CD14-positive monocyte (primary cell): ENCODE data around the gene DGKH. TPM values are rescaled to one million over a fixed set of nuclear protein-coding genes. Genes with fewer than 3 reads are reported as not detected.
A peak's percentile ranks its signal among the peaks of the same experiment; 100 is the strongest.

Experiments
- DNase-seq, 3 donors: peaks; one replicate each; pipeline ENCODE4 v3.0.0-alpha.2; 2011 to 2022
- H2AFZ ChIP-seq: 2 replicates; pipeline ENCODE4 v1.6.0; 2012; ENCODE audit warnings: mild to moderate bottlenecking, low read depth, low read length, inconsistent platforms; ENCODE audit not compliant: insufficient read depth, poor library complexity, severe bottlenecking
- H3K27ac ChIP-seq, 2 donors: 1 replicate in 1 of 2; 2 replicates in 1 of 2; pipeline ENCODE4 v1.5.1; 2012 to 2013; ENCODE audit warnings: low read length in 2 of 2, control low read depth in 1 of 2, inconsistent platforms in 1 of 2, low read depth in 1 of 2, mild to moderate bottlenecking in 1 of 2
- H3K27me3 ChIP-seq, 2 donors: one replicate each; pipeline versions ENCODE4 v1.6.0 to v1.6.1; 2011 to 2013; ENCODE audit warnings: low read length in 2 of 2; ENCODE audit not compliant: control insufficient read depth in 2 of 2, insufficient read depth in 2 of 2
- H3K36me3 ChIP-seq, 2 donors: replicated peaks in 1 of 2; 1 replicate in 1 of 2; 2 replicates in 1 of 2; pipeline versions ENCODE4 v1.5.1 to v1.6.1; 2012 to 2013; ENCODE audit warnings: low read length in 2 of 2, control low read depth in 1 of 2, inconsistent platforms in 1 of 2, mild to moderate bottlenecking in 1 of 2; ENCODE audit not compliant: insufficient read depth in 2 of 2, control insufficient read depth in 1 of 2
- H3K4me1 ChIP-seq, 2 donors: 1 replicate in 1 of 2; 2 replicates in 1 of 2; pipeline versions ENCODE4 v1.5.1 to v1.6.1; 2012 to 2013; ENCODE audit warnings: low read length in 2 of 2, control low read depth in 1 of 2, inconsistent platforms in 1 of 2, mild to moderate bottlenecking in 1 of 2, moderate library complexity in 1 of 2; ENCODE audit not compliant: insufficient read depth in 2 of 2, control insufficient read depth in 1 of 2
- H3K4me2 ChIP-seq: replicated peaks from 2 replicates; pipeline ENCODE3; 2012; ENCODE audit warnings: low read length, moderate library complexity, mild to moderate bottlenecking; ENCODE audit not compliant: poor library complexity, severe bottlenecking; ENCODE audit errors: extremely low read depth
- H3K4me3 ChIP-seq, 3 experiments: fragments of 200-600 bp in 1 of 3; sonication (generic) in 1 of 3; replicated peaks in 1 of 3; 1 replicate in 2 of 3; 2 replicates in 1 of 3; pipeline ENCODE4 v1.5.1; 2011 to 2013; ENCODE audit warnings: low read length in 3 of 3, mild to moderate bottlenecking in 3 of 3, control low read depth in 2 of 3, low read depth in 2 of 3, inconsistent platforms in 1 of 3, moderate library complexity in 1 of 3
- H3K79me2 ChIP-seq: 2 replicates; pipeline ENCODE4 v1.6.0; 2012; ENCODE audit warnings: mild to moderate bottlenecking, control low read depth, inconsistent platforms, low read length, moderate library complexity; ENCODE audit not compliant: insufficient read depth
- H3K9ac ChIP-seq: 2 replicates; pipeline ENCODE4 v1.6.0; 2017; ENCODE audit warnings: low read length, mild to moderate bottlenecking; ENCODE audit not compliant: insufficient read depth, poor library complexity, severe bottlenecking
- H3K9me3 ChIP-seq, 2 donors: replicated peaks in 1 of 2; 1 replicate in 1 of 2; 2 replicates in 1 of 2; pipeline versions ENCODE4 v1.5.1 to v1.6.1; 2012 to 2013; ENCODE audit warnings: low read length in 2 of 2, control low read depth in 1 of 2; ENCODE audit not compliant: control insufficient read depth in 1 of 2, insufficient read depth in 1 of 2
- H4K20me1 ChIP-seq: 2 replicates; pipeline ENCODE4 v1.6.0; 2012; ENCODE audit warnings: mild to moderate bottlenecking, low read length, control low read depth, moderate library complexity; ENCODE audit not compliant: insufficient read depth
- H3K27ac Mint-ChIP-seq, 7 donors: one replicate each; pipeline ENCODE4 v1.8.0; 2020; ENCODE audit warnings: mild to moderate bottlenecking in 7 of 7, mixed read lengths in 7 of 7, moderate library complexity in 6 of 7, inconsistent platforms in 2 of 7
- H3K27me3 Mint-ChIP-seq, 3 donors: one replicate each; pipeline ENCODE4 v1.8.0; 2021 to 2022; ENCODE audit warnings: low read depth in 3 of 3, mild to moderate bottlenecking in 3 of 3, mixed read lengths in 3 of 3, moderate library complexity in 3 of 3, inconsistent platforms in 1 of 3
- H3K36me3 Mint-ChIP-seq, 2 donors: one replicate each; pipeline ENCODE4 v1.8.0; 2020; ENCODE audit warnings: mixed read lengths in 2 of 2, inconsistent platforms in 1 of 2, mild to moderate bottlenecking in 1 of 2
- H3K4me1 Mint-ChIP-seq: one replicate; pipeline ENCODE4 v1.8.0; 2020; ENCODE audit warnings: mild to moderate bottlenecking, mixed read lengths
- H3K4me3 Mint-ChIP-seq, 2 donors: one replicate each; pipeline ENCODE4 v1.8.0; 2020; ENCODE audit warnings: mild to moderate bottlenecking in 2 of 2, mixed read lengths in 2 of 2, moderate library complexity in 1 of 2
- H3K9me3 Mint-ChIP-seq, 7 donors: one replicate each; pipeline ENCODE4 v1.8.0; 2020 to 2022; ENCODE audit warnings: mixed read lengths in 7 of 7, mild to moderate bottlenecking in 6 of 7, moderate library complexity in 6 of 7, inconsistent platforms in 2 of 7
- WGBS: methylation state at CpG from one replicate; pipeline ENCODE4 v1.1.5; 2013; ENCODE audit warnings: missing lambda C conversion rate; ENCODE audit not compliant: insufficient coverage; 5-methylcytosine and 5-hydroxymethylcytosine counted together
- intact Hi-C, 2 donors: fragments of 100-400 bp; cut with micrococcal nuclease; formaldehyde crosslinking; loops; one replicate each; pipeline versions ENCODE4 v1.15.0 to v1.15.1; 2023
- polyA plus RNA-seq, 3 donors: library from polyadenylated mRNA; depleted of rRNA in 1 of 3; unstranded in 2 of 3; stranded (reverse) in 1 of 3; fragments of 300-500 nt in 2 of 3; fragments of >200 nt in 1 of 3; fragmentation: Illumina TruSeq in 2 of 3; gene quantifications; 1 replicate in 2 of 3; 2 replicates in 1 of 3; pipeline ENCODE4 v1.2.3, GENCODE V29; 2012 to 2021
- TF ChIP-seq, protein P1 (sequence below): fragments of 200-600 bp; IDR thresholded peaks from one replicate; pipeline ENCODE4 v1.8.0; 2022; ENCODE audit warnings: antibody characterized with exemption, mild to moderate bottlenecking

Gene DGKH
- polyA plus RNA-seq, 3 donors: 0.10 to 0.79 (median 0.15) TPM

DNA sequence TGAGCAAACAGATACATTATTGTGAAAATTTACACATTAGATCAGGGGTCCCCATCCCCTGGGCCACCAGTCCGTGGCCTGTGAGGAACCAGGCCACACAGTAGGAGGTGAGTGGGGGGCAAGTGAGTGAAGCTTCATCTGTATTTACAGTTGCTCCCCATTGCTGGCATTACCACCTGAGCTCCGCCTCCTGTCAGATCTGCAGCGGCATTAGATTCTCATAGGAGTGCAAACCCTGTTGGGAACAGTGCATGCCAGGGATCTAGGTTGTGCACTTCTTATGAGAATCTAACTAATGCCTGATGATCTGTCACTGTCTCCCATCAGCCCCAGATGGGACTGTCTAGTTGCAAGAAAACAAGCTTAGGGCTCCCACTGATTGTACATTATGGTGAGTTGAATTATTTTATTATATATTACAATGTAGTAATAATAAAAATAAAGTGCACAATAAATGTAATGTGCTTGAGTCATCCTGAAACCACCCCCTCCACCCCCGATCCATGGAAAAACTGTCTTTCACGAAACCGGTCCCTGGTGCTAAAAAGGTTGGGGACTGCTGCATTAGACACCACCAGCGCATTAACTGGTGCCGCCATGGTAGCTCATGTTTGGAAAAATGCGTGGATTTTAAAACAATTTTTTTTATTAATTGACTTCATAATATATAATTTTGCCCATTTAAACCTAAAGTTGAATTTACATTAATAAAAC is 51.7 kb downstream of the DGKH start:
- no peaks in the 10 kb centered on the region for H3K27me3 Mint-ChIP-seq
- Histone ChIP-seq H3K4me3 (no peak overlapping the region), H3K27me3 (no peaks in the 10 kb centered on the region), H2AFZ (no peak overlapping the region), H3K9ac (no peak overlapping the region), H3K9me3 (no peaks in the 10 kb centered on the region), H3K27ac (no peak overlapping the region), H3K4me2 (no peak overlapping the region), H4K20me1 (no peaks in the 10 kb centered on the region), H3K79me2 (no peaks in the 10 kb centered on the region), H3K36me3 (no peaks in the 10 kb centered on the region), H3K4me1 (no peaks in the 10 kb centered on the region)
- no peak for DNase-seq
- TF ChIP-seq, protein P1, sequence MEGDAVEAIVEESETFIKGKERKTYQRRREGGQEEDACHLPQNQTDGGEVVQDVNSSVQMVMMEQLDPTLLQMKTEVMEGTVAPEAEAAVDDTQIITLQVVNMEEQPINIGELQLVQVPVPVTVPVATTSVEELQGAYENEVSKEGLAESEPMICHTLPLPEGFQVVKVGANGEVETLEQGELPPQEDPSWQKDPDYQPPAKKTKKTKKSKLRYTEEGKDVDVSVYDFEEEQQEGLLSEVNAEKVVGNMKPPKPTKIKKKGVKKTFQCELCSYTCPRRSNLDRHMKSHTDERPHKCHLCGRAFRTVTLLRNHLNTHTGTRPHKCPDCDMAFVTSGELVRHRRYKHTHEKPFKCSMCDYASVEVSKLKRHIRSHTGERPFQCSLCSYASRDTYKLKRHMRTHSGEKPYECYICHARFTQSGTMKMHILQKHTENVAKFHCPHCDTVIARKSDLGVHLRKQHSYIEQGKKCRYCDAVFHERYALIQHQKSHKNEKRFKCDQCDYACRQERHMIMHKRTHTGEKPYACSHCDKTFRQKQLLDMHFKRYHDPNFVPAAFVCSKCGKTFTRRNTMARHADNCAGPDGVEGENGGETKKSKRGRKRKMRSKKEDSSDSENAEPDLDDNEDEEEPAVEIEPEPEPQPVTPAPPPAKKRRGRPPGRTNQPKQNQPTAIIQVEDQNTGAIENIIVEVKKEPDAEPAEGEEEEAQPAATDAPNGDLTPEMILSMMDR: no peak
- H3K36me3 Mint-ChIP-seq: no peaks in the 10 kb centered on the region
- WGBS: 100% methylated on average over 2 of the region's 9 CpGs
- no peak overlapping the region for H3K27ac Mint-ChIP-seq
- H3K4me1 Mint-ChIP-seq: no peaks in the 10 kb centered on the region
- no peak overlapping the region for H3K4me3 Mint-ChIP-seq
- H3K9me3 Mint-ChIP-seq: peaks cover 0 to 8% (median 4%) of the 10 kb centered on the region in 7 donors
- intact Hi-C loops: no loop called here

- no peaks in the 10 kb centered on the region for H3K27me3 Mint-ChIP-seq
- Histone ChIP-seq H3K4me1 (no peaks in the 10 kb centered on the region), H2AFZ (no peak overlapping the region), H3K27me3 (no peaks in the 10 kb centered on the region), H3K36me3 (no peaks in the 10 kb centered on the region), H3K4me2 (no peak overlapping the region), H3K79me2 (no peaks in the 10 kb centered on the region), H3K4me3 (no peak overlapping the region), H3K27ac (no peak overlapping the region), H3K9me3 (no peaks in the 10 kb centered on the region), H4K20me1 (no peaks in the 10 kb centered on the region), H3K9ac (no peak overlapping the region)
- H3K36me3 Mint-ChIP-seq: no peaks in the 10 kb centered on the region
- no CpG with 5 or more reads among the region's 3 CpGs for WGBS
- intact Hi-C loops: no loop called here
- no peak overlapping the region for H3K4me3 Mint-ChIP-seq
- TF ChIP-seq, protein P1: no peak
- peak overlapping the region in 1 of 7 donors; percentile 32 for H3K27ac Mint-ChIP-seq
- no peaks in the 10 kb centered on the region for H3K4me1 Mint-ChIP-seq
- peaks cover 0 to 8% (median 4%) of the 10 kb centered on the region in 7 donors for H3K9me3 Mint-ChIP-seq
- DNase-seq: no peak
Measured at GRCh38 chr13:42100960-42101359, 52.5 kb downstream of the DGKH start.
